Measurements from ENCODE around the gene RGS1.

DNA sequence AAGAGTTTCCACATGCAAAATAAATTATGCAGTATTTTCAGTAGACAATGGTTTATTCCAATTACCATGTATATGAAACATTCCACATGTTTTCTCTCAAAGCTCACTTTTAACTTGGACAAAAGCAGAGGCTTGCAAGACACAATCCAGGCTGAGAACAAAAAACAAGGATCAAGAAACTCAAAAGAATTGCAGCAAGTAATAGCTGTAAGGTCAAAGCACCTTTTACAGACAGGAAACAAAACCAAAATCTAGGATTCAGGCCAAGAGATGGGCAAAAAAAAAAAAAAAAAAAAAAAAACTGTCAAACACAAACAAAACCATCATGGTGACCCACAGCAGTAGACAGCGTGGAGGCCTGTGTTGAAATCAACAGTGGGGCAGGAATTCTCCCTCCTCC is 9.3 kb downstream of the RGS1 start:
- TF ChIP-seq, protein P1, sequence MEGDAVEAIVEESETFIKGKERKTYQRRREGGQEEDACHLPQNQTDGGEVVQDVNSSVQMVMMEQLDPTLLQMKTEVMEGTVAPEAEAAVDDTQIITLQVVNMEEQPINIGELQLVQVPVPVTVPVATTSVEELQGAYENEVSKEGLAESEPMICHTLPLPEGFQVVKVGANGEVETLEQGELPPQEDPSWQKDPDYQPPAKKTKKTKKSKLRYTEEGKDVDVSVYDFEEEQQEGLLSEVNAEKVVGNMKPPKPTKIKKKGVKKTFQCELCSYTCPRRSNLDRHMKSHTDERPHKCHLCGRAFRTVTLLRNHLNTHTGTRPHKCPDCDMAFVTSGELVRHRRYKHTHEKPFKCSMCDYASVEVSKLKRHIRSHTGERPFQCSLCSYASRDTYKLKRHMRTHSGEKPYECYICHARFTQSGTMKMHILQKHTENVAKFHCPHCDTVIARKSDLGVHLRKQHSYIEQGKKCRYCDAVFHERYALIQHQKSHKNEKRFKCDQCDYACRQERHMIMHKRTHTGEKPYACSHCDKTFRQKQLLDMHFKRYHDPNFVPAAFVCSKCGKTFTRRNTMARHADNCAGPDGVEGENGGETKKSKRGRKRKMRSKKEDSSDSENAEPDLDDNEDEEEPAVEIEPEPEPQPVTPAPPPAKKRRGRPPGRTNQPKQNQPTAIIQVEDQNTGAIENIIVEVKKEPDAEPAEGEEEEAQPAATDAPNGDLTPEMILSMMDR (conservative IDR thresholded peaks at IDR 0.05; ENCODE audit: low read depth, low read length), result no peak
- TF ChIP-seq EZH2phosphoT487 (IDR thresholded peaks at IDR 0.05; ENCODE audit: borderline replicate concordance, low read length) (no peak), EZH2 (IDR thresholded peaks at IDR 0.05; ENCODE audit: low read length, unreplicated experiment) (no peak)
